Astrocyte (in vitro differentiated cells and primary cell): ENCODE data around the gene PIK3R4. TPM values are rescaled to one million over a fixed set of nuclear protein-coding genes. Genes with fewer than 3 reads are reported as not detected.
A peak's percentile ranks its signal among the peaks of the same experiment; 100 is the strongest.

Experiments
- DNase-seq: peaks from one replicate; pipeline ENCODE4 v3.0.0-alpha.2; 2010; ENCODE audit warnings: low read depth
- FAIRE-seq: peaks from 2 replicates; lab custom pipeline; 2011; peaks lifted over from hg19 to GRCh38; lab: Jason Lieb, UNC
- H2AFZ ChIP-seq: 2 replicates; pipeline ENCODE4 v1.6.0; 2012; ENCODE audit warnings: low read depth, low read length, inconsistent platforms
- H3K27ac ChIP-seq: 2 replicates; pipeline ENCODE4 v1.5.1; 2011; ENCODE audit warnings: low read depth, low read length, inconsistent platforms
- H3K27me3 ChIP-seq: 2 replicates; pipeline ENCODE4 v1.6.0; 2011; ENCODE audit warnings: low read length, inconsistent platforms; ENCODE audit not compliant: insufficient read depth
- H3K36me3 ChIP-seq: 2 replicates; pipeline ENCODE4 v1.5.1; 2011; ENCODE audit warnings: low read length, inconsistent platforms; ENCODE audit not compliant: insufficient read depth
- H3K4me1 ChIP-seq: 2 replicates; pipeline ENCODE4 v1.5.1; 2011; ENCODE audit warnings: low read length, inconsistent platforms; ENCODE audit not compliant: insufficient read depth
- H3K4me2 ChIP-seq: 2 replicates; pipeline ENCODE4 v1.6.0; 2012; ENCODE audit warnings: low read length, inconsistent platforms
- H3K4me3 ChIP-seq: 2 replicates; pipeline ENCODE4 v1.5.1; 2011; ENCODE audit warnings: low read depth, mild to moderate bottlenecking, low read length, inconsistent platforms; ENCODE audit not compliant: insufficient read depth
- H3K79me2 ChIP-seq: 2 replicates; pipeline ENCODE4 v1.6.0; 2012; ENCODE audit warnings: mild to moderate bottlenecking, low read length, inconsistent platforms; ENCODE audit not compliant: insufficient read depth
- H3K9ac ChIP-seq: 2 replicates; pipeline ENCODE4 v1.6.0; 2012; ENCODE audit warnings: mild to moderate bottlenecking, low read length, inconsistent platforms
- H3K9me3 ChIP-seq: 2 replicates; pipeline ENCODE4 v1.5.1; 2012; ENCODE audit warnings: low read depth, mild to moderate bottlenecking, low read length, inconsistent platforms; ENCODE audit not compliant: insufficient read depth
- H4K20me1 ChIP-seq: 2 replicates; pipeline ENCODE4 v1.6.0; 2012; ENCODE audit warnings: low read length, inconsistent platforms; ENCODE audit not compliant: insufficient read depth
- H3K27ac Mint-ChIP-seq: one replicate; pipeline ENCODE4 v1.8.0; 2021; ENCODE audit warnings: mild to moderate bottlenecking, mixed read lengths; ENCODE audit not compliant: unreplicated experiment
- H3K27me3 Mint-ChIP-seq: one replicate; pipeline ENCODE4 v1.8.0; 2021; ENCODE audit warnings: low read depth, mixed read lengths; ENCODE audit not compliant: unreplicated experiment
- H3K36me3 Mint-ChIP-seq: one replicate; pipeline ENCODE4 v1.8.0; 2021; ENCODE audit warnings: low read depth, mixed read lengths; ENCODE audit not compliant: unreplicated experiment
- H3K4me1 Mint-ChIP-seq: one replicate; pipeline ENCODE4 v1.8.0; 2021; ENCODE audit warnings: low read depth, mixed read lengths; ENCODE audit not compliant: unreplicated experiment
- H3K4me3 Mint-ChIP-seq: one replicate; pipeline ENCODE4 v1.8.0; 2021; ENCODE audit warnings: mild to moderate bottlenecking, moderate library complexity, mixed read lengths; ENCODE audit not compliant: unreplicated experiment
- H3K9me3 Mint-ChIP-seq: one replicate; pipeline ENCODE4 v1.8.0; 2021; ENCODE audit warnings: mild to moderate bottlenecking, mixed read lengths; ENCODE audit not compliant: unreplicated experiment
- CTCF ChIP-seq: IDR thresholded peaks from 2 replicates; pipeline ENCODE4 v1.5.1; 2011; ENCODE audit warnings: low read depth, mild to moderate bottlenecking, inconsistent platforms, low read length, moderate library complexity; ENCODE audit not compliant: insufficient read depth
- EZH2 ChIP-seq: IDR thresholded peaks from 2 replicates; pipeline ENCODE4 v1.6.1; 2012; ENCODE audit warnings: mild to moderate bottlenecking, low read length, inconsistent platforms; ENCODE audit not compliant: insufficient read depth
- total RNA-seq: library from RNA; stranded (reverse); gene quantifications from 2 replicates; pipeline ENCODE4 v1.2.1, GENCODE V29; 2021

PIK3R4 gene
- total RNA-seq, 1 donor from 2014 or later: 22.2 TPM

DNA sequence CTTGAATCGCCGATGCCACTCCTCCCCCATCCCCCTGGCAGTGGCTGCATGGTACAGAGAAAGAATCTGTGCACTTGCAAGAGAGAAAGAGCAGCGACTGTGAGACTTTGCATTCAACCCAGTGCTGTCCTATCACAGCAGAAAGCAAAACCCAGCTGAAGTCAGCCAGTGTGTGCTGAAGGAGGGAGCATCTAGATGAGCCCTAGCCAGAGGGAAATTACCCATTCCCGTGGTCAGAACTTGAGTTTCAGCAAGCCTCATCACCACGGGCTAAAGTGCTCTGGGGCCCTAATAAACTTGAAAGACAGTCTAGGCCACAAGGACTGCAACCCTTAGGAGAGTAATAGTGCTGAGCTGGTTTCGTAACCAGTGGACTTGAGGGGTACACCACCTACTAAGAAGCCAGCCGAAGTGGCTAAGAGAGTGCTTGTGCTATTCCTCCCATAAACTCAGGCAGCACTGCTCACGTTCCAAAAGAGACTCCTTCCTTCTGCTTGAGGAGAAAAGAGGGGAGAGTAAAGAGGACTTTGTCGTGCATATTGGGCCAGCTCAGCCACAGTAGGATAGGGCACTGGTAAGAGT is 15.2 kb upstream of the PIK3R4 start:
- H3K79me2 ChIP-seq: no peaks in the 10 kb centered on the region
- Mint-ChIP-seq H3K9me3 (no peaks in the 10 kb centered on the region), H3K36me3 (no peaks in the 10 kb centered on the region), H3K27ac (no peak overlapping the region), H3K4me3 (no peak overlapping the region), H3K4me1 (no peaks in the 10 kb centered on the region), H3K27me3 (no peaks in the 10 kb centered on the region)
- no peak for DNase-seq
- H3K36me3 ChIP-seq: no peaks in the 10 kb centered on the region
- H4K20me1 ChIP-seq: no peaks in the 10 kb centered on the region
- no peak overlapping the region for H3K9ac ChIP-seq
- no peak overlapping the region for H3K27ac ChIP-seq
- no peak overlapping the region for H3K4me3 ChIP-seq
- no peaks in the 10 kb centered on the region for H3K4me1 ChIP-seq
- H2AFZ ChIP-seq: no peak overlapping the region
- no peaks in the 10 kb centered on the region for H3K9me3 ChIP-seq
- no peak for FAIRE-seq
- no peak for TF ChIP-seq CTCF
- no peak for TF ChIP-seq EZH2
- no peaks in the 10 kb centered on the region for H3K27me3 ChIP-seq
- H3K4me2 ChIP-seq: no peak overlapping the region

DNA sequence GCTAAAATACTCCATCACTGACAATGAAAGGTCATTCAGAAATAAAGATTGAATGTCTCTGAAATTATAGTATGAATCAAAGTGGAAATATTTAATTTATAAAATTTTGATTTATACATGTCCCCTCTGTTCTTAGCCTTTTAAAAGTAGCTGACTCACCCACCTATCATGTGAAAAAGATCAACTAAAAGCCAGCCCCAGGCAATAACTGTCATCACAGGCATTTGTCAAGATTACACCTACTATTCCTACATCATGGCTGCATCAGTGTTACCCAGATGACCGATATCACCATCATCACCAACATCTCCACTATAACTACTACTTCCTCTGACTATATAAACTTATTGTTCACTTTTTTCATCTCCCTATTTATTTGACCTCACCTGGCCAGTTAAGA is 14.3 kb upstream of the PIK3R4 start:
- H3K4me2 ChIP-seq: no peak overlapping the region
- Mint-ChIP-seq H3K27ac (no peak overlapping the region), H3K4me1 (no peaks in the 10 kb centered on the region), H3K4me3 (no peak overlapping the region), H3K9me3 (no peaks in the 10 kb centered on the region), H3K36me3 (no peaks in the 10 kb centered on the region), H3K27me3 (no peaks in the 10 kb centered on the region)
- no peaks in the 10 kb centered on the region for H3K9me3 ChIP-seq
- no peak overlapping the region for H3K9ac ChIP-seq
- H3K4me3 ChIP-seq: no peak overlapping the region
- no peak overlapping the region for H2AFZ ChIP-seq
- no peak overlapping the region for H3K27ac ChIP-seq
- no peak for DNase-seq
- no peaks in the 10 kb centered on the region for H3K4me1 ChIP-seq
- no peaks in the 10 kb centered on the region for H3K79me2 ChIP-seq
- no peaks in the 10 kb centered on the region for H4K20me1 ChIP-seq
- H3K36me3 ChIP-seq: no peaks in the 10 kb centered on the region
- FAIRE-seq: no peak
- no peaks in the 10 kb centered on the region for H3K27me3 ChIP-seq
- TF ChIP-seq EZH2 (no peak), CTCF (no peak)

DNA sequence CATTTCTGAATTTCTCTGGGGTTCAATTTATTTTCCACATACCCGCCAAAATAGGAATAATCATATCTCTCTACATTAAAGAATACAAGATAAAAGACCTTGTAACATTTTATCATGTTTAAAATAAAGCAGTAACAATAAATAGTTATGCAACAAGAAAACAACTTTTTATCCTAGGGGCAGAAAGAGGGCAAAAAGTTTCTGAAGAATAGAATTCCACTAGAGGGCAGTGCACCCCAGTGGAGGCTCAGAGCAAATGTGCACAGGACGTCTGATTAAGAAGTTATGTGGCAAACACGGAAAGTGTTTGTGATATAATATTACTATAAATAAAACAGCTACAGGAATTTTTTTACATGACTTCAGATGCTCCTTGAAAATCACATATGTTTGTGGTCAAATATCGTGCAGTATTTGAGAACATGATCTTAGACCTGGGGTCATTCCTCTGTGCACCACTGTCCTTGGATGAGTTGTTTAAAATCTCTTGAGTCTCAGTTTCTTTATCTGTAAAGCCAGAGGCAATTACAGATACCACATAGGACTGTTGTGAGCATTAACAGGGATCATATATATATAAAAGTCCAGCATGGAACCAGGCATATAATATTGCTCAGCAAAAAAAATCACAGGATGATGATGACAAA is 13.2 kb upstream of the PIK3R4 start:
- peak; percentile 87 for FAIRE-seq

More for the DNA sequence above, 13.2 kb upstream of the PIK3R4 start:
- H3K36me3 ChIP-seq: no peaks in the 10 kb centered on the region
- H3K4me3 ChIP-seq: no peak overlapping the region
- no peaks in the 10 kb centered on the region for H3K27me3 ChIP-seq
- no peak overlapping the region for H3K9ac ChIP-seq
- no peak overlapping the region for H3K27ac ChIP-seq
- H3K79me2 ChIP-seq: no peaks in the 10 kb centered on the region
- no peak overlapping the region for H3K27ac Mint-ChIP-seq
- H3K4me3 Mint-ChIP-seq: no peak overlapping the region
- TF ChIP-seq EZH2: no peak
- peak; percentile 85 for TF ChIP-seq CTCF
- no peaks in the 10 kb centered on the region for H3K4me1 Mint-ChIP-seq
- no peaks in the 10 kb centered on the region for H3K27me3 Mint-ChIP-seq
- peak; percentile 22 for DNase-seq
- peak overlapping the region; percentile 6 for H3K4me2 ChIP-seq
- no peaks in the 10 kb centered on the region for H3K9me3 ChIP-seq
- no peak overlapping the region for H2AFZ ChIP-seq
- no peaks in the 10 kb centered on the region for H3K36me3 Mint-ChIP-seq
- no peaks in the 10 kb centered on the region for H4K20me1 ChIP-seq
- H3K9me3 Mint-ChIP-seq: no peaks in the 10 kb centered on the region
- no peaks in the 10 kb centered on the region for H3K4me1 ChIP-seq
